Eye (tissue), 1 donor: Measurements from ENCODE around the gene CTNNBL1.
"Not testable (repeated sequence)": the region's sequence is repeated elsewhere in the genome, so short reads cannot be mapped to it uniquely, and the experiment has no call there.

Experiments used
- DNase-seq: peaks from one replicate; pipeline ENCODE4 v3.0.0-alpha.2; 2015

The CTNNBL1 gene

DNA sequence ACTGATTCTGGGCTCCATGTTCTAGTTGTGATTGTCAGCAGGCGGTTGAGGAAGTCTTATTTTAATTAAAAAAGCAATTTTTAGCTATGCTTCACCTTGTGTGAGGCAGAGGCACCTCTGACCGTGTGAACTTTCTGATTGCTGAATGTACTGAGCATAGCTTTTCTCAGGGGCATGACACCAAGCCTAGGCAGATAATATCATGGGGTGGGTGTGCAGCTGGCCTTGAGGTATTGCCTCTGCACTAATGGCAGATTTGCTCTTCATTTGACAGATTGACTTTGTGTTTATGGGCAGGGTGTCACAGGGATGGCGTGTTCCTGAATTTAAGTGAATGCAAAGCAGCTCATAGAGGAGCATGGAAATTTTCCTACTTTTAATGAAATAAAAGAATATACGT is 19.6 kb downstream of the CTNNBL1 start:
- DNase-seq, result no peak

- DNase-seq, result no peak
Measured at GRCh38 chr20:37714978-37715672, 21.3 kb downstream of the CTNNBL1 start.

DNA sequence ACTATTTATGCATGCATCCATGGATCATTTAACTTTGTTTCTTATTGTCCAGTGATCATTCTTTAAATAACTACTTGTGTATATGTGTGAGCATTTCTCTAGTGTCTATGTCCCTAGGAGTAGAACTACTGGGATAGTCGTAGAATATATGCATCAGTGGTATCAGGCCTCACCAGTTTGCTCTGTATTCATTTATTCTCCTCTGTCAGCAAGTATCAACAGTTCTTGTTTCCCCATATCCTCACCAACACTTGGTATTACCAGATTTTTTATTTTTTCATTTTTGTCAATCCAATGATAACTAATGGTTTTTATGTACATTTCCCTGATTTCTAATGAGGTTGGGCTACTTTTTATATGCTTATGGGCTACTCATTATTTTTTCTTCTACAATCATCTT is 27.9 kb downstream of the CTNNBL1 start:
- no peak for DNase-seq

GRCh38 chr20:37722312-37722711 is 28.5 kb downstream of the CTNNBL1 start:
- not testable (repeated sequence) for DNase-seq

DNA sequence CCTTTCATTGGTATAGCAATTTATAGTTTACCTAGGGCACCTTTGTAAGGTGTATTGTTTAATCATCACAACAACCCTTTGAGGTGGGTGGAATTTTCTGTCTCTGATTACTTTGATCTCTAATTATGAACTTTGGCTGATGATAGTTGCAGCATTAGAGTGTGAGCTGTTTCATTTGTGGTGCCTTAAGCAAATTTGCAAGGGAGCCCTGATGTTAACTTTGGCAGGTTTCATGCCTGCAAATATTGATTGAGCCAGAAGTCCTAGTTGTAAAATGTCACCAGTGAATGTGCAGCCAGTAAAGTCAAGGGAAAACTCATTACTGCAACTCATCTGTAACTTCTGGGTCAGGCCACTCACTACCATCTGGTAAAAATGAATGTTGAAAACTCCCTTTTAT is 29.8 kb downstream of the CTNNBL1 start:
- DNase-seq, result no peak

- no peak for DNase-seq
Measured at GRCh38 chr20:37725165-37725564, 31.3 kb downstream of the CTNNBL1 start.

DNA sequence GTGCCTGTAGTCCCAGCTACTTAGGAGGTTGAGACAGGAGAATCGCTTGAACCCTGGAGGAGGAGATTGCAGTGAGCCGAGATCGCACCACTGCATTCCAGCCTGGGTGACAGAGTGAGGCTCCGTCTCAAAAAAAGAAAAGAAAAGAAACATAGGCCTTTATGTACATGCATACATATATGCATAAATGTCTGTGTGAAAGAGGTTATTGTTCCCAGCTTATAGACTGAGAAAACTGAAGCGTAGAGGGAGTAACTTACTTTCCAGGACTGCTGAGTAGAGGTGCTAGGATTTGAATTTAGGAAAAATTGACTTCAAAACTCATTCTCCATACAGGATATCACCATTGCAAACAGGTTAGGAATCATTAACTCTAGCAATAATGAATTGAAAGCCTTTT is 32.0 kb downstream of the CTNNBL1 start:
- DNase-seq, result no peak

DNA sequence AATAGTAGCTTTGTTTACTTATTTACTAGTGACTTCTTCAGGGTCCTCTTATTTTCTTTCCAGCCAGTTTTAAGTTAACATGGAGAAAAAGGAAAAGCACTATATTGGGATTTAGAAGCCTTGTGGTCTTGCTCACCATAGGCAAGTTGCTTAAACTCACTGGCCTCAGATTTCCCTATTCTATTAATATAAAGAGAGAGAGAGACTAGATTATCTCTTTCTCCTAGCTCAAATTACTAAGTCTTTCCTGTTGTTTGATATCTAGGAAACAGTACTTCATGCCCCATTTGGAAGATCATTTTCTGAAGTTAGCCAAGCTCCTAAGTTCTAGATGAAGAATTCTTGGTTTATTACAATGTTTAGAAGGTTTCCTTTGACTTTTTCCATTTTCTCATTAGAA is 32.5 kb downstream of the CTNNBL1 start:
- DNase-seq, result no peak

- peak; percentile 78 for DNase-seq
Measured at GRCh38 chr20:37726971-37727956, 33.4 kb downstream of the CTNNBL1 start.

DNA sequence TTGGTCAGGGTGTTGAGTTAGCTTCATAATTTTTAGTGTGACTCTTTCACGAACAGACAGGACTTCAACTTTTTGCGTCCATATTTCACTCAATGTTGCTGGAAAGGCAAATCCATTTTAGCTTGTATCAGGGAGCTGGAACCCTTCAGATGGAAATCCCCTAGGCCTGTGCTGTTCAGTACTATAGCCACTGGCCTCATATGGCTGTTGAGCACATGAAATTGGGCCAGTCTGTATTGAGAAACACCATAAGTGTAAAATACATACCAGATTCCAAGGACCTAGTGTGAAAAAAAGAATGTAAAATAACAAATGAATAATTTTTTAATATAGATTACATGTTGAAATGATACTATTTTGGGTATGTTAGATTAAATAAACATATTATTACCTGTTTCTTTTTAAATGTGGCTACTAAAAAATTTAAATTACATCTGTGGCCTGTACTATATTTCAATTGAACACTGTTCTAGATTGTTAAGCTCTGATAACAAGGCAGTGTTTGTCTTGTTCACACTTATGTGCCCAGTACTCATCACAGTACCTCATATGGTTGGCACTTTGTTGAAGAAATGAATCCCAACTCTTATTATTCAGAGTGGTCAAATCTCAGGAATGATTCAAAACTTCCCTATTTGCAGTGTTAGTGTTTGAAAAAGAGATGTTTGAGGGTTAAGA is 34.3 kb downstream of the CTNNBL1 start:
- no peak for DNase-seq

- DNase-seq, result no peak
Measured at GRCh38 chr20:37728635-37728983, 34.8 kb downstream of the CTNNBL1 start.

DNA sequence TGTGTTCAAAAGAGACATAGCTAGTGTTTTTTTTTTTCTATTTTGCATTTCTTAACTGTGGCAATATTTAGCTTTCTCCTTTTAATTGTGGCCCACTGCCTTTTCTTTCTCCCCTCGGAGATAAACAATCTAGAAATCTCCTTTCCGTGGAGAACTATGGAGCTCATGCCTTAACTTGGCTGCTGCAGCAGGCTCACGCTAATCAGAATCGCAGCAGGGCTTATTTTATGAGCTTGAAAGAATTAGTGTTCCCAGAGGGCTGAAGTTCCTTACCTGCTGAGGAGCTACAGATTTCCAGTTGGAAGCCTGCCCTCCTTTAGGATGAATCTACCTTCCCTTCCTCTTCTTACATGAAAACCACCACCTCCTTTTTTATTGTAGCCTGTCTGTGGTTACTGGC is 35.6 kb downstream of the CTNNBL1 start:
- DNase-seq, result peak; percentile 38

- DNase-seq, result no peak
Measured at GRCh38 chr20:37729909-37730308, 36.1 kb downstream of the CTNNBL1 start.

GRCh38 chr20:37733416-37733815 is 39.6 kb downstream of the CTNNBL1 start:
- DNase-seq, result no peak

- DNase-seq, result no peak
Measured at GRCh38 chr20:37734228-37734985, 40.6 kb downstream of the CTNNBL1 start.

- DNase-seq, result no peak
Measured at GRCh38 chr20:37735541-37735940, 41.7 kb downstream of the CTNNBL1 start.

- DNase-seq, result no peak
Measured at GRCh38 chr20:37736132-37736531, 42.3 kb downstream of the CTNNBL1 start.

- no peak for DNase-seq
Measured at GRCh38 chr20:37737826-37738420, 44.1 kb downstream of the CTNNBL1 start.

GRCh38 chr20:37741055-37741454 is 47.2 kb downstream of the CTNNBL1 start:
- no peak for DNase-seq

GRCh38 chr20:37741570-37741969 is 47.7 kb downstream of the CTNNBL1 start:
- DNase-seq, result no peak

- DNase-seq, result no peak
Measured at GRCh38 chr20:37742131-37742530, 48.3 kb downstream of the CTNNBL1 start.

- DNase-seq, result no peak
Measured at GRCh38 chr20:37744347-37744746, 50.5 kb downstream of the CTNNBL1 start.
